Erythroblast (primary cell): ENCODE measurements around the gene FIGNL1.

ENCODE experiments used
- DNase-seq, 2 experiments: peaks; one replicate each; lab custom pipeline; 2025; lab: John Stamatoyannopoulos, UW
- GATA1 ChIP-seq: IDR thresholded peaks from 2 replicates; pipeline ENCODE4 v1.6.1; 2011; ENCODE audit warnings: low read depth, mild to moderate bottlenecking, control low read depth, low read length, moderate library complexity
- POLR2A ChIP-seq: IDR thresholded peaks from 2 replicates; pipeline ENCODE4 v1.6.1; 2011; ENCODE audit warnings: mild to moderate bottlenecking, low read length

Gene FIGNL1

DNA sequence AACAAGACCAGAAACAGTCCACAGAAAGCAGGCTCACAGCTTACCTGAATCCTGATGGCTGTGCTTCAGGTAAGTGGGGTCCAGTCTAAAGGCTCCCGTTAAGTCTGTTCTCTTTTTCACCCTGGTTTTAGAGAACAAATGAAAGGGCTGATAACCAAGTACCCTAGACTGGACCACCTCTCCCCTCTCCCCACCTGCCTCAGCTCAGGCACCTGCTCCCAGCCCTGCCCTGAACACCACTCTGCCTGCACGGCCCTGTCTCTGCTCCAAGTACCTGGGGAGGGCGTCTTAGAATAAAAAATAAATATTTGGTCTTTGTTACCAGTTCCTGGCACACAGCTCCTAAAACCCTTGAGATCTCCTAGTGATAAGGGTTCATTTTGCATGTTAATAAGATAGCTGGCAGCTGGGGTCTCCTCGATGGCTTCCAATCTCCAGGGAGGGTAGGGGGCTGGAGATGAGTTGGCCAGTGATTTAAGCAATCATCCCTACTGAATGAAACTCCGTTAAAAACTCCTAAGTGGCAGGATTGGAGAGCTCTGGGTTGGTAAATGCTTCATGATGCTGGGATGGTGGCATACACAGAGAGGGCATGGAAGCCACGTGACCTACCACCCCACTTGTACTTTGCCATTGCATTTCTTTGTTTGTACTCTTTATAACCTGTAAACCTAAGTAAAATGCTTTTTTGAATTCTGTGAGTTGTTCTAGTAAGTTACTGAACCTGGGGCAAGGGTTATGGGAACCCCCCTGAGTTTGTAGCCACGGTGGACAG lies 29.8 kb upstream of the FIGNL1 start:
- no peak for TF ChIP-seq POLR2A
- no peak for TF ChIP-seq GATA1
- DNase-seq, result no peak

DNA sequence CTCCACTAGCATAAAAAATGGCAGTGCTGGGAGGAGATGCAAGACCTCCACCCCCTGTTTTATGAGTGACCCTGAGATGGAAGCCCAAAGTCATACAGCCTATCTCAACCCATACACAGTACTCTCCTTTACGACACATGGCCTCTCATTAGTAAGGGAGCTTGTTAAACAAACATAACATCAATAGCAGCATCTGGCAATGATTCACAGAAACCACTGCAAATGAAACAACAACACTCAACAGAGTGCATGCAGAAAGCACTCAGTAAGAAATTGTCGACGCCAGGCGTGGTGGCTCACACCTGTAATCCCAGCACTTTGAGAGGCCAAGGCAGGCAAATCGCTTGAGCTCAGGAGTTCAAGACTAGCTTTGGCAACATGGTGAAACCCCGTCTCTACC lies 27.5 kb upstream of the FIGNL1 start:
- TF ChIP-seq GATA1 (no peak), POLR2A (no peak)
- DNase-seq, result no peak

- no peak for TF ChIP-seq POLR2A
- TF ChIP-seq GATA1, result no peak
- no peak for DNase-seq
Measured at GRCh38 chr7:50476953-50477625, 26.9 kb upstream of the FIGNL1 start.

DNA sequence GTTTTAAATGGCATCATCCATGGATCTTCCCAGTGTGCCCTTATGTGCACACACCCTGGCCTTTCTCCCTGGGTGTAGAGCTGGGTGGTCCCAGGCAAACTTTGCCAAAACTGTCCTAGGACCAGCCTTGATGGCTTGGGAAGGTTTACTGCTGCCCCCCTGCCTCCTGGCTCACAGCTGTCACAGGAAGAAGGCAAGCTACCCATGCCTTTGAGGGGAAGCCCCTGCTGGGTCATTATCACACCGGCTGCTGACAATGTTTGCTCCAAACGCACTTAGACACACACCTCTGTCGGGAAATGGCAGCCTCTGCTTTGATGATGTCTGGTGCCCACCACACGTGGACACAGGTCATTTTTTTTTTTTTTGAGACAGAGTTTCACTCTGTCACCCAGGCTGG lies 25.2 kb upstream of the FIGNL1 start:
- TF ChIP-seq POLR2A (no peak), GATA1 (no peak)
- no peak for DNase-seq

DNA sequence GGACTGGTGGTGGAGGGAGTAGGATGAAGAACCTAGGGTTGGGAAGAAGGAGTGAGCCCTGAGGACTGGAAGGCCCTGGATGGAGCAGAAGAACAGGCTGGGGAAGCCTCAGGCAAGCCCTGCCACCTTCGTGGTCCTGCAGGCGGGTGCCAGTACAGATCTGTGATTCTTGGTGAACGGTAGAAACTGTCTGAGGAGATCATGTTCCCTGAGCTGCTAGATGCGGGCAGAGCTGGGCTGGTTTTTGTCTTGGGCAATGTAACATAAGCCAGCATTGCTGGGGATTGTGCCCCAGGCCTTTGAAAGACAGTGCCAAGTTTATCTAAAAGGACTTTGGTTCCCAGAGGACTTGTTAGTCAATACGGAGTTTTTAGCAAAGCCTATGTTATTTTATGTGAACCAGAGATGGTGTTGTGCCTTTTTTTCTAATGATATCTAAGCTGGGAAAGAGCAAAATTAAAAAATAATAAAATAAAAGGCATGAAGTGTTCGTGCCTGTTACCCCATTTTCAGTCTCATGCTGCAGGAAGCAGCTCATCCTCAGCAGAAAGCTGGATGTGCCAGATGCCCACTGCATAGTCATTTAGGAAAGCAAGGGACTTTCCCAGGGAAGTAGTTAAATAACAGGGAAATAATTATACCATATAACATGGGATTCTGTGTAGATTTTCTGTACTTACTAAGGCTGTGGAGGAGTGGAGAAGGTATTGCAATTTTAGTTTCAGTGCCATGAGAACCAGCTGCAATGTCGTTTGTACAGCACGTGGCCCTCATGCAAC lies 24.4 kb upstream of the FIGNL1 start:
- no peak for DNase-seq
- TF ChIP-seq POLR2A (no peak), GATA1 (no peak)

- DNase-seq, result no peak
- no peak for TF ChIP-seq GATA1
- TF ChIP-seq POLR2A, result no peak
Measured at GRCh38 chr7:50473531-50473930, 23.4 kb upstream of the FIGNL1 start.

DNA sequence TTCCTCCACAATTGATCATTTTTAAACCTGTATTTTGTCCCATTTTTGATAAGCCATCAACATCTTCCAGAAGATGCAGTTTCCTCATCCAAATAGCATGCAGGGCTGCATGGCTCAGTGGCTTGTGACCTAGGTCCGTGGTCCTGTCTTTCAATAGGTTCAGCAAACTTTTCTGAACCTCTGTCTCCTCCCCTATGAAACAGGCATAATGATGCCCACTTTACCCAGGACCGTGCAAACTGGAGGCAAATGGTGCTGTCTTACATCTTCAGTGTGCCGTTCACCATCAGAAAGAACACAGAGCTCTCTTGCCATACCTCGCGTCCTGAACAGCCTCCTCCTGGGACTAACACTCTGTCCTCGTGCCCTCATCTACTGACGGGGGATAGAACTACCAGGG lies 22.3 kb upstream of the FIGNL1 start:
- no peak for DNase-seq
- no peak for TF ChIP-seq POLR2A
- TF ChIP-seq GATA1, result no peak

GRCh38 chr7:50471970-50472369 lies 21.8 kb upstream of the FIGNL1 start:
- no peak for TF ChIP-seq GATA1
- no peak for TF ChIP-seq POLR2A
- DNase-seq, result no peak

- DNase-seq, result no peak
- TF ChIP-seq GATA1 (no peak), POLR2A (no peak)
Measured at GRCh38 chr7:50470250-50471163, 20.4 kb upstream of the FIGNL1 start.

- DNase-seq, result no peak
- no peak for TF ChIP-seq GATA1
- TF ChIP-seq POLR2A, result no peak
Measured at GRCh38 chr7:50469181-50469580, 19.0 kb upstream of the FIGNL1 start.

DNA sequence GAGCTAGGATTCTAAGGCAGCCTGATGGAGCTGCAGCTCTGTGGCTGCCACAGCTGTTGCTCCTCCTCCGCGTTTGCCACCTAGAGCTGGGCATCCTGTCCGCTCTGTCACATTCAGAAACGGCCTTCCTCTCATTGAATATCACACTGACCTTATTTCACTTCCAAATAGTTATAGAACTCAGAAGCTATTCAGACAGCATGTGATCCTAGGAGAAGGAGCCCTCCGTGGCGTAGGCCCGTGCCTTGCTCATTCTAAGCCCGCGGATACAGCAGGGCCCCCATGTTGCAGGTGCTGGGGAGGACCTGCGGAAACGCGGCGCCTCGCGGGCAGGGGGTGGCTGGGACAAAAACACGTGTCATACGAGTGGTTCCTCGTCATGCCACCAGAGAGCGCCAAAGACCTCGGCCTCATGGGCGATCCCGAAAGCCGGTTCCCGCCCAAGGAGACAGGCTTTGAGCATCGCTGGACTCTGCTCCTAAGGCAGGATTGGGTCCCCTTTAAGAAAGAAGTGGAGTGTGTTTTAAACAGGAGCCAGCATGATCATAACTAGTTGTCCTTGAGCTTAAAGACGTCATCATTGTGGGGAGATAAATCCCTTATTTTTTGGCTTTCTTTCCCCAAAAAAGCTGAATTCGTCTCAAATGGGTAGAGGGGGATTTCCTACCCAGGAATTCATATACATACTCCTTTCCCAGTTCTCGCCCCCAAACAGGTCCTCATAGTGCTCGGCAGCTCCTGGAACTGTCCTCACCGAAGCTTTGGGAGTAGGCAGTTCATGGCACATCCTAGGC lies 17.9 kb upstream of the FIGNL1 start:
- DNase-seq, result peak; percentile 74 to 87

DNA sequence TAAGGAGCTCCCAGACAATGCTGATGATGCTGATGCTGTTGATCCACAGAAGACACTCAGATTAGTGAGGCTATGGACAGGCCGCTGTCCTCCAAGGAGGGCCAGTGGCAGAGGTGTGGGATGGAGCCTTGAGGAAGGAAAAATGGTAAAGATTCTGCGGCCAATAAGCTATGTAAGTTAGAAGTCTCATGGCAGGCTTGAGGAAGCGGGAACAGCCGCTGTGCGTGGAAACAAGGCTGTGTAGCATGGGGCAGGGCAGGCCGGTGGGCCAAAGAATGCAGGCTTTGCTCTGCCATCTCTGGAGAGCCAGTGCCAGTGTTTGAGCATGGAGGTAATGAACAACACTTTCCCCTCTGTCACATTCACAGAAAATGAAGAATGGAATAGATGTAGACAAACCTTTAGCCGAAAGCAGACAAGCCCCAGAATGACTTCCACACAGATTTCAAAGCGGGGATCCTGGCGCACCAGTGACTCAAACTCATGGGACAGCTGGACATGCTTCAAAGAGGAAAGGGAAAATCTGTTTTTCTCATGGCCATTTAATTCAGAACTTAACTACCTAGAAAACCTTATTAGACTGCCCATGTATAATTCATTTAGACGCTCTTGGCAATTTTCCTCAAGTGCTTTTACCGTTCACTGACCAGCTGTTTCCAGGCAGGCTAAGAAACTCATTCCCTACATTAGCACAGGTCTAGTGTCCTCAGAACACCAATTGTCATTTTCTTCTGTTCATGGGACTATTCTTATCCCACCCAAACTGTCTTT lies 16.9 kb upstream of the FIGNL1 start:
- TF ChIP-seq GATA1 (no peak), POLR2A (no peak)
- no peak for DNase-seq

More for the DNA sequence above, 17.9 kb upstream of the FIGNL1 start:
- TF ChIP-seq POLR2A (no peak), GATA1 (no peak)
